Esophagus (tissue), 2 donors: Measurements from ENCODE around the gene INTS7. TPM values are rescaled to one million over a fixed set of nuclear protein-coding genes. Genes with fewer than 3 reads are reported as not detected.
"Not testable (repeated sequence)": the region's sequence is repeated elsewhere in the genome, so short reads cannot be mapped to it uniquely, and the experiment has no call there.

Experiments
- H3K27ac ChIP-seq, 2 donors: one replicate each; pipeline ENCODE4 v1.5.1; 2013; ENCODE audit warnings: low read depth in 2 of 2, mild to moderate bottlenecking in 2 of 2, inconsistent platforms in 1 of 2, low read length in 1 of 2, moderate library complexity in 1 of 2
- H3K27me3 ChIP-seq, 2 donors: one replicate each; pipeline ENCODE4 v1.6.1; 2013; ENCODE audit warnings: low read length in 2 of 2, control low read depth in 1 of 2, mild to moderate bottlenecking in 1 of 2; ENCODE audit not compliant: insufficient read depth in 2 of 2, control insufficient read depth in 1 of 2
- H3K36me3 ChIP-seq, 2 donors: one replicate each; pipeline ENCODE4 v1.6.1; 2013; ENCODE audit warnings: low read length in 1 of 2; ENCODE audit not compliant: control insufficient read depth in 2 of 2, insufficient read depth in 2 of 2
- H3K4me1 ChIP-seq, 2 donors: one replicate each; pipeline ENCODE4 v1.6.1; 2013; ENCODE audit warnings: low read length in 1 of 2; ENCODE audit not compliant: control insufficient read depth in 2 of 2, insufficient read depth in 2 of 2
- H3K4me3 ChIP-seq, 2 donors: one replicate each; pipeline ENCODE4 v1.5.1; 2013; ENCODE audit warnings: low read length in 2 of 2, mild to moderate bottlenecking in 2 of 2, low read depth in 1 of 2, moderate library complexity in 1 of 2
- H3K9me3 ChIP-seq, 2 donors: one replicate each; pipeline ENCODE4 v1.6.1; 2013; ENCODE audit warnings: mild to moderate bottlenecking in 2 of 2, low read depth in 1 of 2, low read length in 1 of 2, moderate library complexity in 1 of 2; ENCODE audit not compliant: control insufficient read depth in 2 of 2, insufficient read depth in 1 of 2
- WGBS, 2 donors: extraction: QIAGEN DNeasy Blood & Tissue Kit; methylation state at CpG; one replicate each; pipeline ENCODE4 v1.1.7; 2013; 5-methylcytosine and 5-hydroxymethylcytosine counted together
- polyA plus RNA-seq, 2 donors: library from polyadenylated mRNA; stranded (reverse); fragments of 200-250 nt; gene quantifications; one replicate each; pipeline ENCODE4 v1.2.3, GENCODE V29; 2013
- donor health status: healthy with polysubstance abuse.
- donor health status: Bipolar disorder and iron deficiency.

INTS7 gene
- polyA plus RNA-seq, 2 donors, result 5.9 to 8.1 TPM

DNA sequence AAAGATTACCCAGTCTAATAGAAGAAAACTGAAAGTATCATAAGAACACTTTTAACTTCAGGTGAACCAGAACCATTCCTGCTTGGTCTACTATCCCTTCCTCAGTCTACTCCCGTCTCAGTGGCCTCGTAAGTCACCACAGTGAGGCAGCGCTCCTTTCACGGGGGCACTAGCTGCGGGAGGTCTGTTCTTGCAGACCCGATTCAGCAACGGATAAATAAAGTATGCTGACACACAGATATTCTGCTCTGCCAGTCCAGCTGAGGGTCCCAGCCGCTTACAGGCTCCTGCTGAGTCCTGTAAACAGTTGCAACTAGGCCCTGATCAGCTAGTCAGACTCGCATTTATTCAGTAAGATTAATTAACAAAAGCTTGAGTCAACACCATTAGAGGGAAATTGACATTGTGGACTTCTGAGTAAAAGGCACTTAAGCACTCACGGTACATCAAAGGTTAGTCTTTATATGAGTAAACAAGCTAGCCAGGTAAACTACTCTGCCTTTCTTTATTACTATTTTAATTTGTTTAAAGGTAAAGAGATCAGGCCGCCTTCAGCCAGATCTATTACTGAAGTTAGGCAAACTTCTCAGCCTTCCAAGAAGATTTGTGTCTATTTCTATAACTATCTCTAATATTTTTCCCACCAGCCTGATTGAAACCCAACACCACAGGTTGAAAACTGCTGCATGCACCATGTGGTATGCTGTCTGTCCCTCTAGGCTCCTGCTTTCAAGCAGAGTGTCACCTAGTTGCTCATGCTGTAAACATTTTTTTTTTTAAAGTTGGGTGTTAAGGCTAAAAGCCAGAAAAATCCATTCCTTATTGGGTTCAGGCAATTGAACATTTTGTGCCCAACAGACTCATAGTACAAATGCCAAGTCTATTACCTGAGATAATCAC is 87.7 kb downstream of the INTS7 start:
- Histone ChIP-seq H3K4me3 (no peak overlapping the region), H3K9me3 (no peaks in the 10 kb centered on the region), H3K27me3 (no peaks in the 10 kb centered on the region), H3K4me1 (peaks cover 0 to 2% of the 10 kb centered on the region in 2 donors), H3K27ac (no peak overlapping the region), H3K36me3 (peaks cover 0 to 2% of the 10 kb centered on the region in 2 donors)
- WGBS, 2 donors, result 71 to 73% methylated on average over 11 of the region's 11 CpGs

DNA sequence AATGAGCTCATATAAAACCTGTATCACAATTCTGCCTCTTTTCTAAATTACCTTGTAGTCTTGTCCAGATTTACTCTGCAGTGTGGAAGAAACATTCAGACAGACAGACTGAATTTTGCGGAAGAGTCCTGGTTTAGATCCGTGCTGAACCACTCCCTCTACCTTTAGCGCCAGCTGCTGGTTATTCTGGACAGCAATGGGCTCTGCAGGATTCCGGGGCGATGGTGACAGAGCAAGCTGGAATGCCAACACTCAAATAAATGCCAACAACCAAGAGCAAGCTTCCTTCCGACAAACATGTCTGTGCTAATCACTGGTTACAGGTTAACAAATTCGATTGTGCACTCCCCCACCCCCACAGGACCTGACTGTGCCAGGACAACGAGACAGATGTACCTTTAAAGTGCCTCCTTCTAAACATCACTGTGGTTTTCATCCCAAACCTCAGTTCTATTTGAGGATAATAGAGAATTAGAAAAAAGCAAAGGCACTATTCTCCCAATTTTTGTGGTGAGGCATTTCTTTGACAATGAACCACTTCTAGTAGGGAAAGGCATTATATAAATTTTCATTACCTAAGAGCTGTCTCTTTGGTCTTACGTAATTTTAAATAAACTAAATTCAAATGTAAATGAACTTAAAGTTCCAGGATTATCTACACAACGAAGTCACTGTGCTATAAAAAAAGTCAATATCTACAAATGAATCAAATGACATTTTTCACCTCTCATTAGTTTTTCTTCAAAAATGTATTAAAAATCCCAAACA is 90.4 kb downstream of the INTS7 start:
- no peak overlapping the region for H3K4me3 ChIP-seq
- no peaks in the 10 kb centered on the region for H3K9me3 ChIP-seq
- H3K36me3 ChIP-seq, result peaks cover 0 to 2% of the 10 kb centered on the region in 2 donors
- no peaks in the 10 kb centered on the region for H3K27me3 ChIP-seq
- 46 to 48% methylated on average over 10 of the region's 10 CpGs for WGBS, 2 donors
- no peak overlapping the region for H3K27ac ChIP-seq
- H3K4me1 ChIP-seq, result no peaks in the 10 kb centered on the region

DNA sequence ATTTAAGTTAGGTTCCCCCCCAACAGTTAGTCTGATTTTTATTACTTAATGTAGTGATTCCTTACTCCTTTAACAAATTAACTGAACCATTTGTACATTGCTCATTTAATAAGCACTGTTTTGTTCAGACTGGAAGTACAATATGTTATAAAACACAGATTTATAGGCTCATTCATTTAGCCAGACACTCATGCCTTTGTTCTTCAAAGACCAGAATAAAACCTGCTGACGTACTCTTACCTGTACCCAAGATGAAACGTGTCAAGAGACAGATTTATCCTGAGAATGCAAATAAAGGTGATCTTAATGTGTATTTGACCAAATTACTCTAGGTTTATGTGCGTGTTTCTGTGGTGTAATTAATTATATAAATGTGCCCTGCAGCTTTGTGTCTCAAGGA is 92.8 kb downstream of the INTS7 start:
- WGBS, 2 donors, result 84 to 92% methylated on average over 3 of the region's 3 CpGs

DNA sequence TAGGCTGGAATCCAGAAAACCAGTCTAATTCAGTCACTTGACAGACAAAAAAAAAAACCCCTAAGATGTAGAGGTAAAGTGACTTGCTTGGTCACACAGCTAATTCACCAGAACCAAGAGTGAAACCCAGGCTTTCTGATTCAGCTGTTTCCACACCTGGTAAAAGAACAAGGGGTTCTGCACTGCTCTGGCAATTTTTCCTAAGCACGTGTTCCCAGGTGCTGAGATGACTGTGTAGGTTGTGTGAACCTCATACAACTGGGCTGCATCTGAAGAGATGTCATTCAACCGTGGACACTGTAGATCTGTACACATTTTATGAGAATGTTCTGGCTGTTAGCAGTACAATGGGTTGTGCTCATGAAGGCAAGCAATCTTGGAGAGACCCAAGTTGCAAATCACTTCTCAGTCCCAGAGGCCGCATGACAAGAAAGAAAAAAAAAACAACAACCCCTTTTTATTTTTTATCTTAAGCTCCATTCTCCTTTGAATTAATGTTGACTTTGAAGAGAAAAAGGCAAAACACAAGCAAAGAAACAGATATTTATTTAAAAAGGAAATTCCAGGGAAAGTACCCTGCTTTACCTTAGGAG is 95.4 kb downstream of the INTS7 start:
- H3K9me3 ChIP-seq, result no peaks in the 10 kb centered on the region
- WGBS, 2 donors, result 71 to 84% methylated on average over 3 of the region's 3 CpGs
- H3K27ac ChIP-seq, result no peak overlapping the region
- no peak overlapping the region for H3K4me3 ChIP-seq
- H3K27me3 ChIP-seq, result no peaks in the 10 kb centered on the region
- no peaks in the 10 kb centered on the region for H3K36me3 ChIP-seq
- H3K4me1 ChIP-seq, result no peaks in the 10 kb centered on the region

More for the DNA sequence above, 92.8 kb downstream of the INTS7 start:
- H3K27me3 ChIP-seq, result no peaks in the 10 kb centered on the region
- peaks cover 0 to 2% of the 10 kb centered on the region in 2 donors for H3K36me3 ChIP-seq
- no peaks in the 10 kb centered on the region for H3K9me3 ChIP-seq
- H3K27ac ChIP-seq, result no peak overlapping the region
- H3K4me1 ChIP-seq, result no peaks in the 10 kb centered on the region
- no peak overlapping the region for H3K4me3 ChIP-seq

DNA sequence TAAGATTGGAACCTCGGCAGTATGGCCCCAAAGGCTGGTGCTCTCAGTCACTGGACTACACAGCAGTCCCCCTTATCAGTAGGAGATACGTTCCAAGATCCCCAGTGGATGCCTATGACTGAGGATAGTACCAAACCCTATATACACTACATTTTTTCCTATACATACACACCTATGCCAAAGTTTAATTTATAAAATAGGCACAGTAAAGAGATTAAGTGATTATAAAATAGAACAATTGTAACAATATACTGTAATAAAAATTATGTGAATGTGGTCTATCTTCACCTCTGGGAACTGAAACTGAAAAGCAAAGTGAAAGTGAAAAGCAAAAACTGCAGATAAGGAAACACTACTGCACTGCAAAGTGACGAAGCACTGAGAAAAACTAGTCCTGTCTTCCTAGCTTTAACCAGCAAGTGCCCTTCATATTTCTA is 96.8 kb downstream of the INTS7 start:
- Histone ChIP-seq H3K4me3 (no peak overlapping the region), H3K27me3 (no peaks in the 10 kb centered on the region), H3K36me3 (no peaks in the 10 kb centered on the region), H3K27ac (no peak overlapping the region), H3K4me1 (no peaks in the 10 kb centered on the region), H3K9me3 (no peaks in the 10 kb centered on the region)
- WGBS, 2 donors, result 26 to 55% methylated on average over 3 of the region's 3 CpGs

DNA sequence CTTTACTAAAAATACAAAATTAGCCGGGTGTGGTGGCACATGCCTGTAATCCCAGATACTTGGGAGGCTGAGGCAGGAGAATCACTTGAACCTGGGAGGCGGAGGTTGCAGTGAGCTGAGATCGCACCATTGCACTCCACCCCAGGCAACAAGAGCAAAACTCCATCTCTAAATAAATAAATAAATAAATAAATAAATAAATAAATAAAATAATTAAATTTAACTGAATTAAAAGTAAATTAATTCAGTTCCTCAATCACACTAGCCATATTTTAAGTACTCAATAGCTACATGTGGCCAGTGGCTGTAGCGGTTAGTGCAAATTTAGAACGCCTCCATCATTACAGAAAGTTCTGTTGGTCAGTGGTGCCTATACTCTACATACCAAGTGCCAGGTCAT is 97.9 kb downstream of the INTS7 start:
- H3K4me3 ChIP-seq, H3K27me3 ChIP-seq, H3K4me1 ChIP-seq, H3K36me3 ChIP-seq, H3K27ac ChIP-seq, H3K9me3 ChIP-seq: not testable (repeated sequence)
- 96 to 99% methylated on average over 5 of the region's 5 CpGs for WGBS, 2 donors

DNA sequence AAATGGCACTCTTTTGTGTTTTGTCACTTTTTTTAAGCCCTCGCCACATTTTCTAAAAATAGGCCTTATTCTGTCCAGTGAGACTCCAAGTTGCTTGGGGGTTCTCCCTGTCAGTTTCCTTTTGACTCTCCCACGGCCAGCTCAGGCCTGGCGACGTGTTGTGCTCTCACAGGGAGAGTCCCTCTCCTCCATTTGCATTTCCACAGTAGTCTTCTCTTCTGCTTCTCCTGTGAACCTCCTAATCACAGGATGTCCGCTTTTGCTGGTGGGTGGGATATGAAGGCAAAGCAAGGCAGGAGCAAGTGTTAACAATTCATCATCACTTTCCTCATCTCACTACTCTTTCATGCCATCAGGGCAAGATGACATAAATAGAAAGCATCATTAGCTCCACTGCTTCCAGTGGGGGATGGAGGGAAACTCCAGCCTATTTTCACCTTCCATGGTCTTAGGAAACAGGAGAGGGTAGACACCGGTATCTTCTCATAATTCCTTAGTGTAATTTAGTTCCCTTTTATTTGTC is 99.8 kb downstream of the INTS7 start:
- Histone ChIP-seq H3K4me3 (no peak overlapping the region), H3K27ac (no peak overlapping the region), H3K27me3 (no peaks in the 10 kb centered on the region), H3K36me3 (no peaks in the 10 kb centered on the region), H3K9me3 (no peaks in the 10 kb centered on the region), H3K4me1 (no peaks in the 10 kb centered on the region)
- WGBS, 2 donors, result 65 to 71% methylated on average over 6 of the region's 6 CpGs

DNA sequence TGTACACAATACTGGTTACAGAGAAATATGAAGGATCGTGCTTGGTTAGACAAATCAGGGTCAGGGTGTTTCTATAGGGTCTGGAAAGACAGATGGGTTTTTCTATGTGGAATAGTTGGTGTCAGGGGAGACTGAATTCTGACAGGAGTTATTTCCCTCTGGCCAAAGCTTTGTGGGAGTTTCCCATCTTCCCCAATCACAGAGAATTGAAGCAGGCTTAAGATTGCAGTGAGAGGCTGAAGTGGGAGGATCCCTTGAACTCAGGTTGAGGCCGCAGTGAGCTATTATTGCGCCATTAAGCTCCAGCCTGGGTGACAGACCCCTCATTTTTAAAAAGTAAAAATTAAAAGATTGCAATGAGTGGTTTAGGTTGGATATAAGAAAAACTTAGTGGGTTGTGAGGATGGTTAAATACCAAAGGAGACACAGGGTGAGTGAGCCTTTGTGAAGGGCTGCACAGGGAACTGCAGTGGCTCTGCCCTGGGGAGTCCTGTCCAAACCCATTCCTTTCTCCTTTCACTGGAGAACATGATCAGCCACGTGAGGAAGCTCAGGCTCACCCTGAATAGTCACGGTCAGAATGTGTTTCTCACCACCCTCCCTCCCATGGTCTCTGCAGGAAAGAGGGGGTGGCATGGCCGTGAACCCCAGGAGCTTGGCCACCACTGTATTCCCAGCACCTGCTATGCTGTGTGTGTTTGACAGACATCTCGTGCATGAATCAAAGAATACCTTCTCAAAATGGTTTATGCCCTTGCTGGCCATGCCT is 101.2 kb downstream of the INTS7 start:
- H3K27me3 ChIP-seq, result no peaks in the 10 kb centered on the region
- H3K27ac ChIP-seq, result no peak overlapping the region
- H3K36me3 ChIP-seq, result no peaks in the 10 kb centered on the region
- 65 to 68% methylated on average over 7 of the region's 7 CpGs for WGBS, 2 donors
- H3K4me1 ChIP-seq, result peaks cover 0 to 6% of the 10 kb centered on the region in 2 donors
- H3K9me3 ChIP-seq, result no peaks in the 10 kb centered on the region
- no peak overlapping the region for H3K4me3 ChIP-seq

DNA sequence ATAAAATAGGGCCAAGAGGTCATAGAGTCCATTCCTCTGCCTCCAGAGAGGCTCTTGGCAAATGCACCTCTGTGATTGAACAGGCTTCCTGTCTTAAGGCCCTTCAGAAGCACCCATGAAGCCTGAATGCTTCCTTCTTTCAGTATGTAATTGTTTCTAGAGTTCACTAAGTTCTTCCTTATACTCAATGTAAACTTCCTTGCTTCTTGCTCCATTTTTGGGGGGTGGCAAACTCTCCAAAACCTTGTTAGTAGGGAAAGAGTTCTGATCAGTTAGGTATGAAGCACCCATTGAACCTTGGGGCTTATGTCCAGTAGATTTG is 102.5 kb downstream of the INTS7 start:
- Histone ChIP-seq H3K27me3 (no peaks in the 10 kb centered on the region), H3K27ac (no peak overlapping the region), H3K4me1 (peaks cover 0 to 6% of the 10 kb centered on the region in 2 donors), H3K36me3 (no peaks in the 10 kb centered on the region), H3K4me3 (no peak overlapping the region), H3K9me3 (no peaks in the 10 kb centered on the region)
